Measurements from ENCODE around the gene CHST13. TPM values are rescaled to one million over a fixed set of nuclear protein-coding genes. Genes with fewer than 3 reads are reported as not detected.

CHST13 gene
- total and polyA plus RNA-seq, 2 donors (not counting 3 experiments of a cell fraction or from before 2014, with no cell fraction given) = 0.04 TPM; not detected in 1

DNA sequence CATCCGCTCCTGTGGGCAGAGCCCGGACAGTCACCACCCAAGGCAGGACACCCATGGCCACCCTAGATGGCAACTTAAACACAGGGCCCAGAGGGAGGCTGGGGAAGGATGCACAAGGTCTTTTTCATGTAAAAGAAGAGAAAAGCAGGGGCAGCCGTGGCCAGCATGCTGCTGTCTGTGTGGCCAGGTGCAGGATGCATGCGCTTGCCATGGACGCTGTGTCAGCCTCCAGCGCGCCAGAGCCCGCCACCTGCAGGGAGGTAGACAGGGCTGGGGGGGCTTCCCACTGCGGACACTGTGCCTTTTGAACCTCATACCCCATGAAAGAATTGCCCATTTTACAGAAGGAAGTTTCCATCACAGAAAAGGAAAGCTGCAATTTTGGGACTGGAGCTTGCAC, 24.6 kb upstream of the CHST13 start:
- intact Hi-C loops (cut with micrococcal nuclease) = no loop called here
- POLR2A ChIA-PET = no interaction called here
- Histone ChIP-seq H3K4me2 (ENCODE audit: insufficient read depth, low read length) (no peak overlapping the region), H3K27ac (ENCODE audit: insufficient read depth, low read depth, low read length) (no peak overlapping the region), H3K9me3 (replicated peaks; ENCODE audit: control insufficient read depth, insufficient read depth, low read length) (no peaks in the 10 kb centered on the region), H3K9ac (replicated peaks; ENCODE audit: extremely low read depth, insufficient read depth, low read length) (no peak overlapping the region), H3K79me2 (ENCODE audit: control insufficient read depth, insufficient read depth, low read length) (no peaks in the 10 kb centered on the region), H3K4me1 (ENCODE audit: control insufficient read depth, extremely low read depth, insufficient read depth, low read length) (no peaks in the 10 kb centered on the region), H3K36me3 (ENCODE audit: control insufficient read depth in 2 of 2, extremely low read depth in 1 of 2, insufficient read depth in 2 of 2, low read length in 2 of 2) (no peaks in the 10 kb centered on the region), H3K9me1 (replicated peaks; ENCODE audit: control insufficient read depth, extremely low read depth, insufficient read depth, low read length) (no peaks in the 10 kb centered on the region), H4K20me1 (replicated peaks; ENCODE audit: control insufficient read depth, extremely low read depth, insufficient read depth, low read length) (no peaks in the 10 kb centered on the region), H3K4me3 (replicated peaks in 1 of 3; ENCODE audit: insufficient read depth in 1 of 3, low read depth in 1 of 3, low read length in 3 of 3) (no peak overlapping the region), H2AFZ (ENCODE audit: low read depth, low read length) (no peak overlapping the region), H3K27me3 (ENCODE audit: control insufficient read depth in 2 of 2, insufficient read depth in 2 of 2, low read length in 2 of 2) (no peaks in the 10 kb centered on the region)
- TF ChIP-seq GATA2 (IDR thresholded peaks at IDR 0.05; ENCODE audit: insufficient read depth, insufficient read length, low read depth, low read length) = no peak
- TF ChIP-seq POLR2AphosphoS5 (IDR thresholded peaks at IDR 0.05; ENCODE audit: insufficient read depth, low read depth, low read length) = no peak
- no peak for TF ChIP-seq JUN (IDR thresholded peaks at IDR 0.05; ENCODE audit: borderline replicate concordance, insufficient read depth, insufficient read length, low read depth)
- no peak for TF ChIP-seq MYC (IDR thresholded peaks at IDR 0.05; ENCODE audit: low read depth, low read length)
- TF ChIP-seq, protein P1, sequence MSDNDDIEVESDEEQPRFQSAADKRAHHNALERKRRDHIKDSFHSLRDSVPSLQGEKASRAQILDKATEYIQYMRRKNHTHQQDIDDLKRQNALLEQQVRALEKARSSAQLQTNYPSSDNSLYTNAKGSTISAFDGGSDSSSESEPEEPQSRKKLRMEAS (IDR thresholded peaks at IDR 0.05; ENCODE audit: insufficient read depth, insufficient read length) = no peak
- TF ChIP-seq FOS (IDR thresholded peaks at IDR 0.05; ENCODE audit: borderline replicate concordance, insufficient read depth, low read length) = no peak
- no peak for TF ChIP-seq POLR2A (IDR thresholded peaks at IDR 0.05; ENCODE audit: low read depth, low read length)
- TF ChIP-seq, protein P2, sequence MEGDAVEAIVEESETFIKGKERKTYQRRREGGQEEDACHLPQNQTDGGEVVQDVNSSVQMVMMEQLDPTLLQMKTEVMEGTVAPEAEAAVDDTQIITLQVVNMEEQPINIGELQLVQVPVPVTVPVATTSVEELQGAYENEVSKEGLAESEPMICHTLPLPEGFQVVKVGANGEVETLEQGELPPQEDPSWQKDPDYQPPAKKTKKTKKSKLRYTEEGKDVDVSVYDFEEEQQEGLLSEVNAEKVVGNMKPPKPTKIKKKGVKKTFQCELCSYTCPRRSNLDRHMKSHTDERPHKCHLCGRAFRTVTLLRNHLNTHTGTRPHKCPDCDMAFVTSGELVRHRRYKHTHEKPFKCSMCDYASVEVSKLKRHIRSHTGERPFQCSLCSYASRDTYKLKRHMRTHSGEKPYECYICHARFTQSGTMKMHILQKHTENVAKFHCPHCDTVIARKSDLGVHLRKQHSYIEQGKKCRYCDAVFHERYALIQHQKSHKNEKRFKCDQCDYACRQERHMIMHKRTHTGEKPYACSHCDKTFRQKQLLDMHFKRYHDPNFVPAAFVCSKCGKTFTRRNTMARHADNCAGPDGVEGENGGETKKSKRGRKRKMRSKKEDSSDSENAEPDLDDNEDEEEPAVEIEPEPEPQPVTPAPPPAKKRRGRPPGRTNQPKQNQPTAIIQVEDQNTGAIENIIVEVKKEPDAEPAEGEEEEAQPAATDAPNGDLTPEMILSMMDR (IDR thresholded peaks at IDR 0.05; ENCODE audit: extremely low read depth in 1 of 2, insufficient read depth in 1 of 2, low read depth in 1 of 2, low read length in 2 of 2) = no peak
- no peak for TF ChIP-seq EZH2 (IDR thresholded peaks at IDR 0.05; ENCODE audit: borderline replicate concordance, low read depth, low read length, severe bottlenecking)
- CTCF ChIA-PET = no interaction called here
- FAIRE-seq (no peak), DNase-seq (ENCODE audit: low read depth, low spot score) (no peak)
- dilution Hi-C loops (cut with MboI; ENCODE audit: extremely low pct_ligation_motif_present, low sequenced_read_pairs) = no loop called here
- BruUV-seq (replicated peaks) = no TSS peak

Data from endothelial cell of umbilical vein (primary cell).